Activated naive CD4-positive, alpha-beta T cell treated with anti-CD3 and anti-CD28 coated beads, Interleukin-2, amount 50 U/mL, for 72 hours (primary cell): ENCODE measurements around the gene PIK3CA. TPM values are rescaled to one million over a fixed set of nuclear protein-coding genes. Genes with fewer than 3 reads are reported as not detected.
A peak's percentile ranks its signal among the peaks of the same experiment; 100 is the strongest.
"Not testable (repeated sequence)": the region's sequence is repeated elsewhere in the genome, so short reads cannot be mapped to it uniquely, and the experiment has no call there.

Source experiments
- ATAC-seq, 2 donors: fragments of 150-1000 bp; cut with Tn5 transposase; 2 replicates each; pipeline ENCODE4 v1.10.0; 2021; ENCODE audit warnings: mild to moderate bottlenecking in 2 of 2, moderate library complexity in 2 of 2
- DNase-seq, 2 donors: peaks; one replicate each; pipeline ENCODE4 v3.0.0; 2021 to 2022; ENCODE audit warnings: low spot score in 2 of 2
- H3K27ac Mint-ChIP-seq, 2 donors: one replicate each; pipeline ENCODE4 v1.8.0; 2022; ENCODE audit warnings: mild to moderate bottlenecking in 2 of 2, mixed read lengths in 2 of 2
- H3K36me3 Mint-ChIP-seq, 2 donors: one replicate each; pipeline ENCODE4 v1.8.0; 2022; ENCODE audit warnings: mixed read lengths in 2 of 2
- H3K9me3 Mint-ChIP-seq, 2 donors: one replicate each; pipeline ENCODE4 v1.8.0; 2022; ENCODE audit warnings: mixed read lengths in 2 of 2
- total RNA-seq, 2 donors: library from RNA; stranded (reverse); gene quantifications; one replicate each; pipeline ENCODE4 v1.2.3, GENCODE V29; 2022

Gene PIK3CA
- total RNA-seq, 2 donors from 2014 or later: 9.0 to 16.0 TPM

GRCh38 chr3:179265092-179265491, 116.9 kb downstream of the PIK3CA start:
- DNase-seq: no peak
- ATAC-seq: no peak
- Mint-ChIP-seq H3K9me3 (peaks cover 5 to 6% of the 10 kb centered on the region in 2 donors), H3K36me3 (peaks cover 6 to 8% of the 10 kb centered on the region in 2 donors), H3K27ac (no peak overlapping the region)

DNA sequence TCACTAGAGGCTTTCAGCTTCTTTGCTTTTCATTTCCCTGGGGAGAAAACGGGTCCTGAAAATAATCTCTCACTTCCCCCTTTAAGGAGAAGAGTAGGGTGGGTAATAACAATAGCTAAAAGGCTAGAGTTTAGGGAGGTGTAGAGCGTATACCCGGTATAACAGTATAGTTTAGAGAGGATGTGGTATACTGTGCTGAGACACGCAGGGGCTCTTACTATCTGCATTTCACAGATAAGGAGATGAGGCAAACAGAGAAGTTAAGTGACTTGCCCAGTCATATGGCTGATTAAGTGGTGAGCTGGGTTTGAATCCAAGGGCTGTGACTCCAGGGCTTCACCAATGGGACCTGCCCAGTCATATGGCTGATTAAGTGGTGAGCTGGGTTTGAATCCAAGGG, 117.7 kb downstream of the PIK3CA start:
- no peak overlapping the region for H3K27ac Mint-ChIP-seq
- ATAC-seq (peak in 1 of 2 donors; percentile 35), DNase-seq (no peak)
- H3K36me3 Mint-ChIP-seq: peaks cover under 1% of the 10 kb centered on the region in 2 donors
- H3K9me3 Mint-ChIP-seq: peaks cover 0 to under 1% of the 10 kb centered on the region in 2 donors

DNA sequence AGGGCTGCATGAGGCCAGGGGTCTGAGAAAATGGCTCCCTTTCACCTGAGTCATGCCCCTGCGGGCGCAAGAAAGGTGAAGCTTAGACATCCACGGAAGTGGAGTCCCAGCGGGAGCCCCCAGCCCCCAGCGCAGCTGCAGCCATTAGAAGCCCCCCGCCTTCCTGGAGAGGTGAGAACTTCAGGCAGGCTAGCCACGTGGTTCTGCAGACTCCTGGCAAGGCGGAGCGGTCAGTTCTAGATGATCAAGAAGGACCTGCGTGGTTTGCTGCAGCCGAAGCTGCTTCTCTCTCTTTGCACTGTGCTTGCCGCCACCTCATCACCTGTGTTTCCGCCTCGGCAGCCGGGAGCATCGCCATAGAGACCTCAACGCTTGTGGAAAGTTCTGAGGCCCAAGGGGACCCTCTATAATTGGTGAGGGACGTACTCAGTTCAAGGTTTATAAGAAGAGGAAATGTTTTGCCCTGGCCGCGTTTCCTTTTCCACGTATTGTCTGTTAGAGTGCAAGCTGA, 118.6 kb downstream of the PIK3CA start:
- H3K36me3 Mint-ChIP-seq: no peaks in the 10 kb centered on the region
- no peaks in the 10 kb centered on the region for H3K9me3 Mint-ChIP-seq
- no peak overlapping the region for H3K27ac Mint-ChIP-seq
- no peak for DNase-seq
- no peak for ATAC-seq

DNA sequence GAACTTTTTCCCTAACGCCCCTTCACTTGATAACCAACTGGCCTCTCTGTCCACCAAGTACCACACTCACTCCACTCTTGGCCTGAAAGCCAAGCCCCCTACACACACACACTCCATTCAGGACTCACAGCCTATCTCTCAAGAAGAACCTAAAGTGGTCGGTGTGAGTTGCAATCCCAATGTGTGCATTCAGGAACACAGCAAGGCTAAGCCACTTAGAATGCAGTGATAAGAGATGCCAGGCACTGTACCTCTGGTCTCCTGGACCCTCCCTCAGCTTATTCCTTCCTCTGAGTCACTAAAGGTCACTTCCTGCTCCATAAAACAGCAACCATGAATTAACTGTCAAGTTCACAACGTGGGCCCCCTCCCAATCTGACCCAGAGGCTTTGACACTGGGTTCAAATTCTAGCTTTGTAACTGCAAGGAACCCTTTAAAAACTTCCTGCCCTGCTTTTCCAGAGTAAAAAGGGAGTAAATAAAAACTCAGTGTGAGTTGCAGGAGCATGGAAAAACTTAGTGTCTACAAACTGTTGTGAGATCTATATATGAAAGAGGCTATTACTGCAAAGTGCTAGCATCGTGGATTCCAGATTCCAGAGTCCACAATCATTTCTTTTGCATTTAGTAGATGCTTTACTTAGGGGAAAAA, 120.4 kb downstream of the PIK3CA start:
- no peak for ATAC-seq
- no peak for DNase-seq
- Mint-ChIP-seq H3K36me3 (no peaks in the 10 kb centered on the region), H3K9me3 (no peaks in the 10 kb centered on the region), H3K27ac (peak overlapping the region; percentile 35 to 57)

- Mint-ChIP-seq H3K27ac (no peak overlapping the region), H3K36me3 (no peaks in the 10 kb centered on the region), H3K9me3 (no peaks in the 10 kb centered on the region)
- ATAC-seq (no peak), DNase-seq (no peak)
Observed at GRCh38 chr3:179269152-179269707, 121.1 kb downstream of the PIK3CA start.

DNA sequence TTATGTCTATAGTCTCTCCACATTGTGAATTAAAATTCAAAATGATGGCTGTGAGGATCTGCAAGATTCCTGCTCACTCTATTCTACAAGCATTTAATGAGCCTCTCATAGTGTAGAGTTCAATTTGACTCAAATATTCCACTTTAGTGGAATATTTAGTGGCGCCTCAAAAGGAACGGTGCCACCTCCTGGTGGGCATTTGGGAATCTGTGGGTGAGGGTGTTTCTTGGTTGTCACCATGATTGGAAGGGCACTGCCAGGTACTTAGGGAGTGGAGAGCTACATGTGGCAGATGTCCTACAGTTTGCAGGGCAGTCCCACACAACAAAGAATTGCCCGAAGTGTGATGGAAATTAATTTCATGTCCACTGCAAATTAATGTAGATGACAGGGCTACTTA, 124.2 kb downstream of the PIK3CA start:
- H3K36me3 Mint-ChIP-seq: no peaks in the 10 kb centered on the region
- no peak overlapping the region for H3K27ac Mint-ChIP-seq
- H3K9me3 Mint-ChIP-seq: no peaks in the 10 kb centered on the region
- no peak for DNase-seq
- no peak for ATAC-seq

- not testable (repeated sequence) for DNase-seq, H3K36me3 Mint-ChIP-seq, ATAC-seq, H3K27ac Mint-ChIP-seq, H3K9me3 Mint-ChIP-seq
Observed at GRCh38 chr3:179274434-179274833, 126.3 kb downstream of the PIK3CA start.

- no peak overlapping the region for H3K27ac Mint-ChIP-seq
- H3K36me3 Mint-ChIP-seq: no peaks in the 10 kb centered on the region
- H3K9me3 Mint-ChIP-seq: no peaks in the 10 kb centered on the region
- no peak for DNase-seq
- ATAC-seq: no peak
Observed at GRCh38 chr3:179276001-179276400, 127.8 kb downstream of the PIK3CA start.

DNA sequence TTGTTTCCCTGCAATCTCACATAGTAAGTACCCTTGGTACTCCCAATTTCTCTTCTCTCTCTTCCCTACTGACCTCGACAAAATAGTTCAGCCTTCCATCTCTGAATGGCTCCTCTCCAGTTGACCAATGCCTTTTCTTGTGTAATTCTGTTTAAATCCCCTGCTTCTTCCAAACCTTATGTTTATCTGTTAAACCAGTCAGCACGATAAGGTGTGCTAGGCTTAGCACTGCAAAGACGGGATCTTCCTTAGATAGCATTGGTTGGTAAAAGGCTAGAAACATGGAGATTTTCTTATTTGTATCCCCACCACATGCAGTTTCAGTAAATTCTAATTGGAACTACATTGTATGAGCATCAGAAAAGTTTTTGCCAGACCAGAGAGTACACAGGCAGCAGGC, 128.6 kb downstream of the PIK3CA start:
- Mint-ChIP-seq H3K9me3 (no peaks in the 10 kb centered on the region), H3K27ac (no peak overlapping the region), H3K36me3 (no peaks in the 10 kb centered on the region)
- ATAC-seq (no peak), DNase-seq (no peak)

- no peaks in the 10 kb centered on the region for H3K36me3 Mint-ChIP-seq
- no peak overlapping the region for H3K27ac Mint-ChIP-seq
- ATAC-seq (no peak), DNase-seq (no peak)
- H3K9me3 Mint-ChIP-seq: no peaks in the 10 kb centered on the region
Observed at GRCh38 chr3:179278151-179278550, 130.0 kb downstream of the PIK3CA start.

DNA sequence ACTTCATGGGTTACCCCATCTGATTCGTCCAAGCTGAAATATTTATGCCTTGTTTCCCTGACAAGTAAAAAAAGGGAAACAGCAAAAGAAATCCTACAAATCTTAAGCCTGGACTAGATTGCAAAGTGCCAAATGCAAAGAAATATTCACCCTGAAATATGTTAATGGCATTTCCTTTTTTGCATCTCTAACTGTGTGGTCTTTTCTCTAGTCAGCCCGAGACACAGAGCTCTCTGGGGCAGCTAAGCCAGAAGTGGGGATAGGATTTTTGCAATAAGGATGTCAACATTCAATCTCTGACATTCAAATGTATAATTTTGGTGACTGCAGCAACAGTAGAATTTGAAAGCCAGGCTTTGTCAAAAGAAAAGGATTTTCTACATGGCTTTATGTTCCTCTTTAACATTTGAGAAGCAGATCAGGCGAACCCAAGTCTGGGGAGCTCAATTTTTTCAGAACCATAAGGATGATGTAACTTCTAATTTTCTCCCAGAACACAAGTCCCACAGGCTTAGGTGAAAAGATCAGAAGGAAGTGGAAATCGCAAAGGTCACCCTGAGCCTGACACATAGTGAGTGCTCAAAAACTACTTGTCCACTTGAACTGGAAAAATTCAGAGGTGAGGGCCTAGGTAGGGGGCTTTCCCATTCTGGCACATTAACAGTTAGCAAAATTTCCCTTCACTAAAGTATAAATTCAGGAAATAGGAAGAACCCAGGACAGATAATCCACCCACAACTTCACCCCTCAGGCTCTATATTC, 131.0 kb downstream of the PIK3CA start:
- DNase-seq: no peak
- Mint-ChIP-seq H3K36me3 (no peaks in the 10 kb centered on the region), H3K27ac (no peak overlapping the region), H3K9me3 (no peaks in the 10 kb centered on the region)
- ATAC-seq: no peak

GRCh38 chr3:179279837-179280236, 131.7 kb downstream of the PIK3CA start:
- Mint-ChIP-seq H3K9me3 (no peaks in the 10 kb centered on the region), H3K27ac (no peak overlapping the region), H3K36me3 (no peaks in the 10 kb centered on the region)
- ATAC-seq (no peak), DNase-seq (no peak)

- ATAC-seq: no peak
- no peaks in the 10 kb centered on the region for H3K36me3 Mint-ChIP-seq
- H3K9me3 Mint-ChIP-seq: no peaks in the 10 kb centered on the region
- no peak overlapping the region for H3K27ac Mint-ChIP-seq
- DNase-seq: no peak
Observed at GRCh38 chr3:179281825-179282224, 133.7 kb downstream of the PIK3CA start.

- DNase-seq (no peak), ATAC-seq (no peak)
- Mint-ChIP-seq H3K9me3 (no peaks in the 10 kb centered on the region), H3K36me3 (no peaks in the 10 kb centered on the region), H3K27ac (no peak overlapping the region)
Observed at GRCh38 chr3:179286331-179286730, 138.2 kb downstream of the PIK3CA start.

DNA sequence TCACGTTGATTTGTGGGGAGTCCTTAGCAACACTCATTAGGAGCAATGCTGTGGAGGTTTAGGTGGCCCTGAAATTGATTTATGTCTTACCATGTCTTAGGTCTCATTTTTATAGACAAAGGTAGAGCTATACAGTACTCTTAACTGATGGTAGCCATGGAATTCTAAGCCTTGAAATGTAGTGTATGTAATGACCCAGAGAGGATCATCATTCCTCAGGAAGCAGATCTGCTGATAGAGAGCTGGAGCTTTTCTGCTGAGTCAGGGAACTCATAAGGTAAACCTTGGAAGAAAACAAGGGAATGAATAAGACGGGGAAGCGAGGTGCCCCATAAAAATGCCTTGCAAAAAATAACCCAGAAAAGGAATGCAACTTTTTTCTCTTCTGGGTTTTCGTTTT, 140.7 kb downstream of the PIK3CA start:
- ATAC-seq (no peak), DNase-seq (no peak)
- H3K9me3 Mint-ChIP-seq: no peaks in the 10 kb centered on the region
- H3K27ac Mint-ChIP-seq: no peak overlapping the region
- H3K36me3 Mint-ChIP-seq: no peaks in the 10 kb centered on the region

GRCh38 chr3:179289295-179289694, 141.1 kb downstream of the PIK3CA start:
- Mint-ChIP-seq H3K27ac (no peak overlapping the region), H3K9me3 (no peaks in the 10 kb centered on the region), H3K36me3 (no peaks in the 10 kb centered on the region)
- ATAC-seq (no peak), DNase-seq (no peak)
